T-helper 1 cell treated with Interleukin-12 subunit alpha and Interleukin-12 subunit beta and Interleukin-4 antibody, amounts not matched to agents 30 ng/mL and 1 ng/mL, for 36 hours (primary cell): ENCODE data around the gene SORCS1. TPM values are rescaled to one million over a fixed set of nuclear protein-coding genes. Genes with fewer than 3 reads are reported as not detected.

Experiments used
- intact Hi-C: fragments of 100-400 bp; cut with micrococcal nuclease; formaldehyde crosslinking; loops from one replicate; pipeline ENCODE4 v1.15.1; 2024
- total RNA-seq: library from RNA; stranded (reverse); gene quantifications from 2 replicates; pipeline ENCODE4 v1.2.3, GENCODE V29; 2022

The SORCS1 gene
- total RNA-seq = not detected in 2 replicates

- intact Hi-C loops = no loop called here
These were observed at the start of gene SORCS1 for GRCh38 chr10:107163881-107164861. TSS of gene SORCS1 (minus strand) at chr10:107164706.

GRCh38 chr10:107214261-107214660 is 49.8 kb upstream of the SORCS1 start:
- intact Hi-C loops = no loop called here

GRCh38 chr10:107213861-107214260 is 49.4 kb upstream of the SORCS1 start:
- intact Hi-C loops = no loop called here

GRCh38 chr10:107206833-107207232 is 42.3 kb upstream of the SORCS1 start:
- intact Hi-C loops = no loop called here

GRCh38 chr10:107169516-107169915 is 5.0 kb upstream of the SORCS1 start:
- intact Hi-C loops = no loop called here

- intact Hi-C loops = no loop called here
These were observed 4.2 kb upstream of the SORCS1 start for GRCh38 chr10:107168738-107169137.

- intact Hi-C loops = no loop called here
These were observed 1.9 kb upstream of the SORCS1 start for GRCh38 chr10:107166403-107166802.

GRCh38 chr10:107164992-107165391 is 486 bp upstream of the SORCS1 start:
- intact Hi-C loops = no loop called here

- intact Hi-C loops = no loop called here
These were observed 1.2 kb downstream of the SORCS1 start for GRCh38 chr10:107163076-107163855.

- intact Hi-C loops = no loop called here
These were observed 3.6 kb downstream of the SORCS1 start for GRCh38 chr10:107160866-107161265.

GRCh38 chr10:107159871-107160270 is 4.6 kb downstream of the SORCS1 start:
- intact Hi-C loops = no loop called here

GRCh38 chr10:107157071-107157470 is 7.4 kb downstream of the SORCS1 start:
- intact Hi-C loops = no loop called here

- intact Hi-C loops = no loop called here
These were observed 12.4 kb downstream of the SORCS1 start for GRCh38 chr10:107152087-107152486.

- intact Hi-C loops = no loop called here
These were observed 15.6 kb downstream of the SORCS1 start for GRCh38 chr10:107148906-107149305.

- intact Hi-C loops = no loop called here
These were observed 20.0 kb downstream of the SORCS1 start for GRCh38 chr10:107144490-107144889.

- intact Hi-C loops = no loop called here
These were observed 22.9 kb downstream of the SORCS1 start for GRCh38 chr10:107141524-107142061.

GRCh38 chr10:107139237-107139636 is 25.3 kb downstream of the SORCS1 start:
- intact Hi-C loops = no loop called here

GRCh38 chr10:107133656-107134055 is 30.9 kb downstream of the SORCS1 start:
- intact Hi-C loops = no loop called here

- intact Hi-C loops = no loop called here
These were observed 35.5 kb downstream of the SORCS1 start for GRCh38 chr10:107129000-107129399.

GRCh38 chr10:107126512-107127065 is 37.9 kb downstream of the SORCS1 start:
- intact Hi-C loops = no loop called here

GRCh38 chr10:107122703-107123102 is 41.8 kb downstream of the SORCS1 start:
- intact Hi-C loops = no loop called here

- intact Hi-C loops = no loop called here
These were observed 45.6 kb downstream of the SORCS1 start for GRCh38 chr10:107118866-107119265.
